DOHH2 (cell line): ENCODE data around the gene ATP5MC2.

Experiments
- EZH2phosphoT487 ChIP-seq: fragments of 200-600 bp; sonication (generic); IDR thresholded peaks from 2 replicates; pipeline ENCODE4 v1.6.1; 2017; ENCODE audit warnings: borderline replicate concordance, mild to moderate bottlenecking, antibody characterized with exemption, low read length, moderate library complexity, mixed read lengths
- TF ChIP-seq, protein P1 (sequence below): fragments of 200-600 bp; sonication (generic); IDR thresholded peaks from one replicate; pipeline ENCODE4 v1.5.1; 2014; ENCODE audit warnings: antibody characterized with exemption, mild to moderate bottlenecking, low read depth, low read length; ENCODE audit not compliant: poor library complexity, severe bottlenecking

DNA sequence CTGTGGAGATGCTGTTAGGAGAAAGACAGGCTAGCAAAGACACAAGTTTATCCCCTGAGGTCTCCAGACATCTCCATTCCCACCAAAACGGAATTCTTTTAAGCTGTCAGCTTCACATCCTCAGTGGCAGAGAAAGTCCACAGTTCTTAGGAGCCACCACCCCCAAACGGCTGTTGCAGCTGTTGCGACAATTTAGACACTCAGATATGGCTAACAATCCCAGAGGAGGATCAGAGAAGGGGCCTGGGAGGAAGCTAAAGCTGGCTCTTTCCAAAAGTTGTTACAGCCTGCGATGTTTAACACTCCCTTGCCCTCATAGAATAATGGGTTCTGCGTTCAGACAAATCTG, 1.9 kb upstream of the ATP5MC2 start:
- TF ChIP-seq, protein P1, sequence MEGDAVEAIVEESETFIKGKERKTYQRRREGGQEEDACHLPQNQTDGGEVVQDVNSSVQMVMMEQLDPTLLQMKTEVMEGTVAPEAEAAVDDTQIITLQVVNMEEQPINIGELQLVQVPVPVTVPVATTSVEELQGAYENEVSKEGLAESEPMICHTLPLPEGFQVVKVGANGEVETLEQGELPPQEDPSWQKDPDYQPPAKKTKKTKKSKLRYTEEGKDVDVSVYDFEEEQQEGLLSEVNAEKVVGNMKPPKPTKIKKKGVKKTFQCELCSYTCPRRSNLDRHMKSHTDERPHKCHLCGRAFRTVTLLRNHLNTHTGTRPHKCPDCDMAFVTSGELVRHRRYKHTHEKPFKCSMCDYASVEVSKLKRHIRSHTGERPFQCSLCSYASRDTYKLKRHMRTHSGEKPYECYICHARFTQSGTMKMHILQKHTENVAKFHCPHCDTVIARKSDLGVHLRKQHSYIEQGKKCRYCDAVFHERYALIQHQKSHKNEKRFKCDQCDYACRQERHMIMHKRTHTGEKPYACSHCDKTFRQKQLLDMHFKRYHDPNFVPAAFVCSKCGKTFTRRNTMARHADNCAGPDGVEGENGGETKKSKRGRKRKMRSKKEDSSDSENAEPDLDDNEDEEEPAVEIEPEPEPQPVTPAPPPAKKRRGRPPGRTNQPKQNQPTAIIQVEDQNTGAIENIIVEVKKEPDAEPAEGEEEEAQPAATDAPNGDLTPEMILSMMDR: no peak
- TF ChIP-seq EZH2phosphoT487: no peak
